ENCODE data around the gene MAML3. TPM values are rescaled to one million over a fixed set of nuclear protein-coding genes. Genes with fewer than 3 reads are reported as not detected.
A peak's percentile ranks its signal among the peaks of the same experiment; 100 is the strongest.
"Not testable (repeated sequence)": the region's sequence is repeated elsewhere in the genome, so short reads cannot be mapped to it uniquely, and the experiment has no call there.

The MAML3 gene
- total RNA-seq, 5 donors from 2014 or later (not counting 1 experiment from before 2014, with no cell fraction given), result 2.0 to 3.4 (median 2.7) TPM

GRCh38 chr4:139955600-139955999 lies 198.4 kb downstream of the MAML3 start:
- ATAC-seq (replicated peaks in 1 of 4), result no peak
- no CpG with 5 or more reads among the region's 2 CpGs for WGBS (ENCODE audit: insufficient coverage)
- peaks cover 10 to 11% (median 11%) of the 10 kb centered on the region in 3 donors for H3K4me1 Mint-ChIP-seq
- ChIA-PET CTCF (no interaction called here), POLR2A (no interaction called here)
- DNase-seq, result no peak
- peaks cover 9% of the 10 kb centered on the region in 2 experiments for H3K4me1 ChIP-seq (ENCODE audit: control insufficient read depth in 1 of 2, extremely low read depth in 1 of 2, insufficient read depth in 2 of 2, low read length in 2 of 2)
- peaks cover 0 to 5% of the 10 kb centered on the region in 2 donors for H3K27me3 Mint-ChIP-seq
- H3K27ac Mint-ChIP-seq, result no peak overlapping the region
- no peaks in the 10 kb centered on the region for H3K9me3 Mint-ChIP-seq
- H3K4me3 ChIP-seq (ENCODE audit: control insufficient read depth in 1 of 2, extremely low read depth in 1 of 2, low read length in 1 of 2), result no peak overlapping the region
- no peaks in the 10 kb centered on the region for H3K36me3 Mint-ChIP-seq
- H3K27ac ChIP-seq (ENCODE audit: low read length), result no peak overlapping the region
- H3K4me3 Mint-ChIP-seq, result no peak overlapping the region
- H3K9me3 ChIP-seq, result no peaks in the 10 kb centered on the region
- no peaks in the 10 kb centered on the region for H3K36me3 ChIP-seq (ENCODE audit: control insufficient read depth in 2 of 2, extremely low read depth in 1 of 2, insufficient read depth in 1 of 2, low read length in 1 of 2)
- no peaks in the 10 kb centered on the region for H3K27me3 ChIP-seq (replicated peaks in 1 of 2; ENCODE audit: control insufficient read depth in 2 of 2, extremely low read depth in 1 of 2, insufficient read depth in 2 of 2, low read length in 1 of 2)

- Mint-ChIP-seq H3K9me3 (peaks cover 0 to 4% (median 3%) of the 10 kb centered on the region in 3 donors), H3K4me3 (no peak overlapping the region), H3K36me3 (no peaks in the 10 kb centered on the region), H3K27me3 (peaks cover 0 to 5% of the 10 kb centered on the region in 2 donors), H3K27ac (no peak overlapping the region), H3K4me1 (peaks cover 16 to 17% (median 17%) of the 10 kb centered on the region in 3 donors)
- no peak for ATAC-seq (replicated peaks in 1 of 4)
- 92% methylated on average over 2 of the region's 7 CpGs for whole genome bisulfite sequencing (ENCODE audit: insufficient coverage)
- POLR2A ChIA-PET, result no interaction called here
- Histone ChIP-seq H3K4me1 (ENCODE audit: control insufficient read depth in 1 of 2, extremely low read depth in 1 of 2, insufficient read depth in 2 of 2, low read length in 2 of 2) (peaks cover 10 to 11% of the 10 kb centered on the region in 2 experiments), H3K36me3 (ENCODE audit: control insufficient read depth in 2 of 2, extremely low read depth in 1 of 2, insufficient read depth in 1 of 2, low read length in 1 of 2) (no peaks in the 10 kb centered on the region), H3K9me3 (no peaks in the 10 kb centered on the region), H3K27me3 (replicated peaks in 1 of 2; ENCODE audit: control insufficient read depth in 2 of 2, extremely low read depth in 1 of 2, insufficient read depth in 2 of 2, low read length in 1 of 2) (no peaks in the 10 kb centered on the region), H3K4me3 (ENCODE audit: control insufficient read depth in 1 of 2, extremely low read depth in 1 of 2, low read length in 1 of 2) (no peak overlapping the region), H3K27ac (ENCODE audit: low read length) (no peak overlapping the region)
- CTCF ChIA-PET, result no interaction called here
- no peak for DNase-seq
Observed at GRCh38 chr4:139954512-139954911, 199.5 kb downstream of the MAML3 start.

DNA sequence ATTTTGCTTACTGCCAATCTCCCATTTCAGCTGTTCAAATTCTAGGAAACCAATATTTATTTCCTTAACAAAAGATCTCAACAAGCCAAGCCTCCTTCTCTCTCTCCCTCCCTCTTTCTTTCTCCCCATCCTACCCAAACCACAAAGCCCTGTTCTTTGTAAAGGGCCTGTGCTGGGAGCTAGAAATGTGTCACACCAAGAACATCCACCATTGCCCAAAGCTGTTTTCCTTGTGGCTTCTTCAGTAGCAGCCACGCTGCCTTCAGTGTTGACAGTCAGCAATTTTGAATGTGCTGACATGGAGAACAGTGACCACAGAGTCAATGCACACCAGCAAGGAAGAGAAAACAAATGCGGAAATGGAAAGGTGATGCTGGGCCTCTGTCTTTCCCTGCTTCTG lies 203.0 kb downstream of the MAML3 start:
- Histone ChIP-seq H3K27ac (ENCODE audit: low read length) (no peak overlapping the region), H3K36me3 (ENCODE audit: control insufficient read depth in 2 of 2, extremely low read depth in 1 of 2, insufficient read depth in 1 of 2, low read length in 1 of 2) (no peaks in the 10 kb centered on the region), H3K4me3 (ENCODE audit: control insufficient read depth in 1 of 2, extremely low read depth in 1 of 2, low read length in 1 of 2) (peak overlapping the region in 1 of 2 donors; percentile 42), H3K27me3 (replicated peaks in 1 of 2; ENCODE audit: control insufficient read depth in 2 of 2, extremely low read depth in 1 of 2, insufficient read depth in 2 of 2, low read length in 1 of 2) (no peaks in the 10 kb centered on the region), H3K9me3 (no peaks in the 10 kb centered on the region), H3K4me1 (ENCODE audit: control insufficient read depth in 1 of 2, extremely low read depth in 1 of 2, insufficient read depth in 2 of 2, low read length in 2 of 2) (peaks cover 10 to 11% of the 10 kb centered on the region in 2 experiments)
- ATAC-seq (replicated peaks in 1 of 4), result no peak
- CTCF ChIA-PET, result no interaction called here
- POLR2A ChIA-PET, result no interaction called here
- peaks cover 0 to 4% of the 10 kb centered on the region in 2 donors for H3K27me3 Mint-ChIP-seq
- H3K4me3 Mint-ChIP-seq, result peak overlapping the region in 1 of 3 donors; percentile 34
- peak in 1 of 35 experiments; percentile 2 for DNase-seq
- no peaks in the 10 kb centered on the region for H3K36me3 Mint-ChIP-seq
- 18% methylated on average over 2 of the region's 2 CpGs for WGBS (ENCODE audit: insufficient coverage)
- peak overlapping the region; percentile 24 to 50 for H3K27ac Mint-ChIP-seq
- H3K9me3 Mint-ChIP-seq, result peaks cover 0 to 4% (median 3%) of the 10 kb centered on the region in 3 donors
- peaks cover 16 to 23% (median 19%) of the 10 kb centered on the region in 3 donors for H3K4me1 Mint-ChIP-seq

- Histone ChIP-seq H3K27ac (ENCODE audit: low read length) (no peak overlapping the region), H3K27me3 (replicated peaks in 1 of 2; ENCODE audit: control insufficient read depth in 2 of 2, extremely low read depth in 1 of 2, insufficient read depth in 2 of 2, low read length in 1 of 2) (no peaks in the 10 kb centered on the region), H3K9me3 (no peaks in the 10 kb centered on the region), H3K36me3 (ENCODE audit: control insufficient read depth in 2 of 2, extremely low read depth in 1 of 2, insufficient read depth in 1 of 2, low read length in 1 of 2) (no peaks in the 10 kb centered on the region), H3K4me3 (ENCODE audit: control insufficient read depth in 1 of 2, extremely low read depth in 1 of 2, low read length in 1 of 2) (peak overlapping the region in 1 of 2 donors; percentile 42), H3K4me1 (ENCODE audit: control insufficient read depth in 1 of 2, extremely low read depth in 1 of 2, insufficient read depth in 2 of 2, low read length in 2 of 2) (peaks cover 10 to 11% of the 10 kb centered on the region in 2 experiments)
- peak overlapping the region; percentile 24 to 50 for H3K27ac Mint-ChIP-seq
- DNase-seq, result peak in 5 of 35 experiments; percentile 0 to 28 (median 5)
- no peaks in the 10 kb centered on the region for H3K36me3 Mint-ChIP-seq
- peaks cover 0 to 4% (median 3%) of the 10 kb centered on the region in 3 donors for H3K9me3 Mint-ChIP-seq
- peaks cover 0 to 4% of the 10 kb centered on the region in 2 donors for H3K27me3 Mint-ChIP-seq
- H3K4me1 Mint-ChIP-seq, result peaks cover 16 to 23% (median 19%) of the 10 kb centered on the region in 3 donors
- ChIA-PET CTCF (no interaction called here), POLR2A (no interaction called here)
- ATAC-seq (replicated peaks in 1 of 4), result peak; percentile 27 to 55 (median 46)
- peak overlapping the region in 1 of 3 donors; percentile 34 for H3K4me3 Mint-ChIP-seq
- WGBS (ENCODE audit: insufficient coverage), result 6% methylated on average over 3 of the region's 5 CpGs
Observed at GRCh38 chr4:139950568-139950967, 203.4 kb downstream of the MAML3 start.

DNA sequence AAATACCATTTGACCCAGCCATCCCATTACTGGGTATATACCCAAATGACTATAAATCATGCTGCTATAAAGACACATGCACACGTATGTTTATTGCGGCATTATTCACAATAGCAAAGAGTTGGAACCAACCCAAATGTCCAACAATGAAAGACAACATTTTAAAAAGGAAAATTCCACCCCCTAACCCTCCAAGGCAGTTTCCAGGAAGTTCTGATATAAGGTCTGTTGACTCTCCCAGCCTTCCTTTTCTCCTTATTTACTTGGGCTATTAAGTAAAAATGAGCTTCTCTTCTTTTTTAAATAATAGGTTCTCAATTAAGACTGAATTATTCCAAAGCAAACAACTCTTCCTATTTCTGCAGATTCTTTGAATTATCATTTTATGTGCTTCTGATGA lies 209.1 kb downstream of the MAML3 start:
- H3K27ac ChIP-seq (ENCODE audit: low read length); H3K9me3 ChIP-seq; ATAC-seq (replicated peaks in 1 of 4); H3K27me3 Mint-ChIP-seq; H3K9me3 Mint-ChIP-seq; H3K4me3 ChIP-seq (ENCODE audit: control insufficient read depth in 1 of 2, extremely low read depth in 1 of 2, low read length in 1 of 2); H3K27ac Mint-ChIP-seq; DNase-seq; POLR2A ChIA-PET; H3K4me3 Mint-ChIP-seq; H3K36me3 Mint-ChIP-seq; H3K27me3 ChIP-seq (replicated peaks in 1 of 2; ENCODE audit: control insufficient read depth in 2 of 2, extremely low read depth in 1 of 2, insufficient read depth in 2 of 2, low read length in 1 of 2); H3K4me1 ChIP-seq (ENCODE audit: control insufficient read depth in 1 of 2, extremely low read depth in 1 of 2, insufficient read depth in 2 of 2, low read length in 2 of 2); H3K4me1 Mint-ChIP-seq; H3K36me3 ChIP-seq (ENCODE audit: control insufficient read depth in 2 of 2, extremely low read depth in 1 of 2, insufficient read depth in 1 of 2, low read length in 1 of 2); CTCF ChIA-PET: not testable (repeated sequence)
- no CpG with 5 or more reads among the region's 2 CpGs for WGBS (ENCODE audit: insufficient coverage)

GRCh38 chr4:139943277-139943676 lies 210.7 kb downstream of the MAML3 start:
- no peak overlapping the region for H3K27ac Mint-ChIP-seq
- no peaks in the 10 kb centered on the region for H3K36me3 Mint-ChIP-seq
- no peak for ATAC-seq (replicated peaks in 1 of 4)
- Histone ChIP-seq H3K27ac (ENCODE audit: low read length) (no peak overlapping the region), H3K9me3 (no peaks in the 10 kb centered on the region), H3K27me3 (replicated peaks in 1 of 2; ENCODE audit: control insufficient read depth in 2 of 2, extremely low read depth in 1 of 2, insufficient read depth in 2 of 2, low read length in 1 of 2) (no peaks in the 10 kb centered on the region), H3K4me3 (ENCODE audit: control insufficient read depth in 1 of 2, extremely low read depth in 1 of 2, low read length in 1 of 2) (no peak overlapping the region), H3K36me3 (ENCODE audit: control insufficient read depth in 2 of 2, extremely low read depth in 1 of 2, insufficient read depth in 1 of 2, low read length in 1 of 2) (no peaks in the 10 kb centered on the region), H3K4me1 (ENCODE audit: control insufficient read depth in 1 of 2, extremely low read depth in 1 of 2, insufficient read depth in 2 of 2, low read length in 2 of 2) (no peaks in the 10 kb centered on the region)
- H3K4me1 Mint-ChIP-seq, result peaks cover 0 to 6% (median 2%) of the 10 kb centered on the region in 3 donors
- DNase-seq, result no peak
- H3K4me3 Mint-ChIP-seq, result no peak overlapping the region
- H3K9me3 Mint-ChIP-seq, result no peaks in the 10 kb centered on the region
- no peaks in the 10 kb centered on the region for H3K27me3 Mint-ChIP-seq
- CTCF ChIA-PET, result no interaction called here
- WGBS (ENCODE audit: insufficient coverage), result 56% methylated on average over 1 of the region's 2 CpGs
- POLR2A ChIA-PET, result no interaction called here

- no peak for ATAC-seq (replicated peaks in 1 of 4)
- no peaks in the 10 kb centered on the region for H3K27me3 Mint-ChIP-seq
- DNase-seq, result no peak
- H3K27me3 ChIP-seq (replicated peaks in 1 of 2; ENCODE audit: control insufficient read depth in 2 of 2, extremely low read depth in 1 of 2, insufficient read depth in 2 of 2, low read length in 1 of 2), result no peaks in the 10 kb centered on the region
- no peak overlapping the region for H3K4me3 Mint-ChIP-seq
- no peak overlapping the region for H3K27ac ChIP-seq (ENCODE audit: low read length)
- no CpG with 5 or more reads among the region's 3 CpGs for WGBS (ENCODE audit: insufficient coverage)
- H3K4me1 Mint-ChIP-seq, result peaks cover 0 to 6% (median 2%) of the 10 kb centered on the region in 3 donors
- no peaks in the 10 kb centered on the region for H3K36me3 ChIP-seq (ENCODE audit: control insufficient read depth in 2 of 2, extremely low read depth in 1 of 2, insufficient read depth in 1 of 2, low read length in 1 of 2)
- POLR2A ChIA-PET, result no interaction called here
- no peak overlapping the region for H3K27ac Mint-ChIP-seq
- CTCF ChIA-PET, result interaction anchor here in 1 of 2 donors (0.7 kb wide), 1 partner anchor 237 kb away, joined by 3 read pairs; no protein-coding TSS in a partner anchor
- H3K36me3 Mint-ChIP-seq, result no peaks in the 10 kb centered on the region
- no peaks in the 10 kb centered on the region for H3K9me3 ChIP-seq
- no peaks in the 10 kb centered on the region for H3K9me3 Mint-ChIP-seq
- no peak overlapping the region for H3K4me3 ChIP-seq (ENCODE audit: control insufficient read depth in 1 of 2, extremely low read depth in 1 of 2, low read length in 1 of 2)
- no peaks in the 10 kb centered on the region for H3K4me1 ChIP-seq (ENCODE audit: control insufficient read depth in 1 of 2, extremely low read depth in 1 of 2, insufficient read depth in 2 of 2, low read length in 2 of 2)
Observed at GRCh38 chr4:139942241-139942640, 211.7 kb downstream of the MAML3 start.

All from T-cell (primary cell).